Stimulated activated CD4-positive, alpha-beta T cell treated with anti-CD3 and anti-CD28 coated beads, TNF-alpha, amount 100 ng/mL, for 1 hour (primary cell): ENCODE measurements around the gene EOLA1.
"Not testable (repeated sequence)": the region's sequence is repeated elsewhere in the genome, so short reads cannot be mapped to it uniquely, and the experiment has no call there.

Source experiments
- DNase-seq, 3 donors: peaks; one replicate each; pipeline ENCODE4 v3.0.0-alpha.2; 2020; ENCODE audit warnings: low read depth in 3 of 3, low spot score in 1 of 3

EOLA1 gene

GRCh38 chrX:149513825-149514428 lies 26.9 kb upstream of the EOLA1 start:
- no peak for DNase-seq

GRCh38 chrX:149515954-149516602 lies 24.7 kb upstream of the EOLA1 start:
- DNase-seq = no peak

DNA sequence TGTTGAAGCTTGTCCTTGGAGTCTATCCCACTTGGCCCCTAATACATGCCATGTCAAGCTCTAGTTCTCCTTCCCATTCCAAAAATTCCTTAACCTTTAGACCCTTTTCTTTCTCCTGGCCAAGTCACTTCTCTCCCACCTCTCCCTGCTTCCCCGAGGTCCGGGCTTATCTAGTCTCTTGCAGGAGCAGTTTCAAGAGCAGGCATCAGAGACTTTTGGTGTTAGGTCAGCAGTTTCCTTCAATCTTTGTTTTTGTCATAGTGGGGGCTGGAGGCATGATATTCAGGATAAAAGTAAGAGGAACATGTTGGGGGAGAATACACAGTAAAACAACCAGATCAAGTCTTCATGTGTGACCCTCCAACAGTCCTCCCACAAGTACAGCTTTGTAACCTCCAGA lies 24.2 kb upstream of the EOLA1 start:
- no peak for DNase-seq

GRCh38 chrX:149517308-149517707 lies 23.5 kb upstream of the EOLA1 start:
- DNase-seq = no peak

DNA sequence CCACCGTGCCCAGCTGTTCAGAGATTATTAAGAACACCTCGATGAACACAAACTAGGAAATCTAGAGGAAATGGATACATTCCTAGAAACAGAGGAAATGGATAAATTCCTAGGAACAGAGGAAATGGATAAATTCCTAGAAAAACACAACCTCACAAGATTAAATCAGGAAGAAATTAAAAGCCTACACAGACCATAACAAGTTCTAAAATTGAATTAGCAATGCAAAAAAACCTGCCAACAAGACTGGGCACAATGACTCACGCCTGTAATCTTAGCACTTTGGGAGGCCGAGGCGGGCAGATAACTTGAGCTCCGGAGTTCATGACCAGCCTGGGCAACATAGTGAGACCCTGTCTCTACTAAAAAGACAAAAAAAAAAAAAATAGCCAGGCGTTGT lies 22.6 kb upstream of the EOLA1 start:
- DNase-seq = no peak

GRCh38 chrX:149520636-149521277 lies 20.1 kb upstream of the EOLA1 start:
- DNase-seq = not testable (repeated sequence)

DNA sequence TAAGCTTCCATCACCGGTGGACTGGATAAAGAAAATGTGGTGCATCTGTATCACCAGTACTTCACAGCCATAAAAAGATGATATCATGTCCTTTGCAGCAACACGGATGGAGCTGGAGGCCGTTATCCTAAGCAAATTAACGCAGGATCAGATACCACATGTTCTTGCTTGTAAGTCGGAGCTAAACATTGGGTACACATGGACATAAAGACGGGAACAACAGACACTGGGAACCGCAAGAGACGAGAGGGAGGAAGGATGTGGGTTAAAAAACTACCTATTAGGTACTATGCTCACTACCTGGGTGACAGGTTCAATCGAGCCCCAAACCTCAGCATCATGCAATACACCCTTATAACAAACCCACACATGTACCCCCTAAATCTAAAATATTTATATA lies 19.4 kb upstream of the EOLA1 start:
- DNase-seq = no peak

DNA sequence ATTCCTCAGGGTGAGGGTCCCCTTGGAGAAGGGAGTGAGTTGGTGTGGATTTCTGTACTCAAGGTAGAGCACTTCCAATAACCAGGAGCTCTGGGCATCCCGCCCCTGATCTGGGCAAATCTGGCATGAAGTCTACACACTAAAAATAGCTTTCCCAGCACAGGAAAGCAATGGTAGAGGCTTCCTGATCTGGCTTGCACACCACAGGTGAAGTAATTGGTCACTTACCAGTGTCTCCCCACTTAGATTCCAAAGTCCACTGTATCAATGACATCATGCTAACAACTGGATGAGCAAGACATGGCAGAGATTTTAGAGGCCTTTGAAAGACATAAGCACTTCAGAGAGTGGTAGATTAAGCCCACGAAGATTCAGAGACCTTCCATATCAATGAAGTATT lies 17.9 kb upstream of the EOLA1 start:
- no peak for DNase-seq

DNA sequence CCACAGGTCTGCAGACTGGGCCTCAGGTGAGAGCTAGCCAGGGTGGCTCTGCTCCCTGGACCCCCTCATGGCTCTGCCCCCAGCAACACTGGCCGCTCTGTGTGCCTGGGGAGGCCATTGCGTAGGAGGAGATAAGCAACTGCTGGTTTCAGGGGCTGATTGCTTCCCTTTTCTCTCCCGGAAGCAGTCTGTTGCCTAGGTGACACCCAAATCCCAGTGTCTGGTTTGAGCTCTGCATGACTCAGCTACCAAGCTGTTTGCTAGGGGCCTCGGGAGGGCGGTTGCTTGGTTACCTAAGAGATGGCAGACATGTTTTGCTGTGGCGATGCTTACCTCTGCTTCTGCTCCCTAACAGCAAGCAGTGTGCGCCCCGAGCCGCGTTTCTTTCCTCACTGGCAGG lies 15.4 kb upstream of the EOLA1 start:
- not testable (repeated sequence) for DNase-seq

DNA sequence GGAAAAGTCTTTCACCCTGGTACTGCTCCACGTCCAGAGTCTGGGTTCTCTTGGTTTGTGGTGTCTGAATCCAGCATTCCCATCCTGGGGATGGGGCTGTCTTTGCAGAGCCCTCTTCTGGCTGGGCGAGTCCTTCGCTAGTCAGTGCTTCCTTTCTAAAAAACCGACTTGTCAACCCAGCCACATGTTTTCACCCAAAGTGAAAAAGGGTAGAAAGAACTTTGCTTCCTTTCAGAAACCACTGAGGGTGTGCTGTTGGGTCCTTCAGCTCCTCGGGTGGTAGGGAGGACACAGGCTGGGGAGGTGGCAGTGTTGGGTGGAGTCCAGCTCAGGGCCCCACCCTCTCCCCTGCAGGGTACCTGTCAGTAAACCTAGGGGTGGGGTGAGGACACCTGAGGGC lies 14.9 kb upstream of the EOLA1 start:
- DNase-seq = not testable (repeated sequence)

DNA sequence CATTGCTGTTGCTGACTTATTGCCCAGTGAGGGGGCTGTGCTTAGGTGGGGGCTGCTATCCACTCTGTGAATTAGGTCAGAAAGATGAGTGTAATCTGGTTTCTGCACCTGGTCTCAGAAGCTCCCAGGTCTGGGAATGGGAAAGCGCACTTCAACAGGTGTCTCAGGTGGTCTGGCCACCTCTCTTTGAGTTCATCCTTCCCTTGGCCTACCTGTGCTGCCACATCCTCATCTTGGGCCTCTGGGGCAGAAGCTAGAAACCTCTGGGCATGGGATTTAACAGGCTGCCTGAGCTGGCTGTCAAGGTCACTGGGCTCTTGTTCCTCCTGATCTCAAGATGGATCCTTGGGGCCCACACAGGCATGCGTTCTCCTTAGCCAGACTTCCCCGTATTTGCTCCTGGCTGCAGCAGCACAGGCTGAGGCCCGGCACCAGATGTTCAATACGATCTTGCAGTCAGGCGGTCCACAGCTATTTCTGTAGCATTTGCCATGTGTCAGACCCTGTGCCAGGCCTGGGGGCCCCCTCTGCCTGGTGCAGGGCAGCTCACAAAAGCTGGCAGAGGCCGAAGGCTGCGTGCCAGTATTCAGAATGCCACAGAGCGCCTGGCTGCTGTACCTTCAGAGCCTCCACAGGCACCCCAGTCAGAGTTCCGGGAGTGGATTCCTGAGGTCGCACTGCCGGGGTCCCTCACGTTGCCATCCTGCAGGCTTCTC lies 14.3 kb upstream of the EOLA1 start:
- DNase-seq = not testable (repeated sequence)

DNA sequence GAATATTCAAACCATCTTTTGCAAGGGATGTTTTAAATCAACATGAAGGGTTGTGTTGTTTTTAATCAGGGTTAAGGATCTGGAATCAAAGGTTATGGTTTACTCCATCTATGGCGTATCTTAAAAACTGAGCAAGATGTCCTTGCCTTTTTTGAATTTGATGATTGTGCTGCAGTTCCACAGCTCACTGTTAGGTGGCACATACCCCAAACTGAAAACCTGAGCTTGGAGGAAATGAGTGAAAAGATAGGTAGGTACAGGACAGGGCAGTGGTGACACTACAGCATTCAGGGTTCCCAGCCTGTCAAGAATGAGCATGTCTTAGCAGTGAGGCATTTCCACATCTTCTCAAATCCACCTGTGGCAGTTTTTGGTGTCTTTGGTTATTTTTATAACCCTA lies 13.1 kb upstream of the EOLA1 start:
- no peak for DNase-seq

- DNase-seq = no peak
Observed at GRCh38 chrX:149528381-149528780, 12.4 kb upstream of the EOLA1 start.

DNA sequence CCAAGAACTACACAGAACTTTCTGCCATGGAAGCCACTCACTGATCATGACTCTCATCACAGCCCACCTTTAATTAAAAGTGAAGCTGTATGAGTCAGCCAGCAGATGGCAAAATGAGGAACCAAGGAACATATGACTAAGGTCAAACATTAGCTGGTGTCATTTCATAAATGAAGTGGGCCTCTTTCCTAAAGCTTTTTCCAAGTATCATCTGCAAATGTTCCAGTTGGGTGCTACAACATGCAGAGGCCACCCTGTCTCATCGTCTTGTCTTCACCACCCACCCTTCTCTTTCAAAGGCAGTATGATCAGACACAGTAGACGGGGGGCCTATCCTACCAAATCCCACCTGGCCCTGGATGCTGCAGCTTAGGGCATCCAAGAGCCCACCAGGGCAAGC lies 9.2 kb upstream of the EOLA1 start:
- no peak for DNase-seq

DNA sequence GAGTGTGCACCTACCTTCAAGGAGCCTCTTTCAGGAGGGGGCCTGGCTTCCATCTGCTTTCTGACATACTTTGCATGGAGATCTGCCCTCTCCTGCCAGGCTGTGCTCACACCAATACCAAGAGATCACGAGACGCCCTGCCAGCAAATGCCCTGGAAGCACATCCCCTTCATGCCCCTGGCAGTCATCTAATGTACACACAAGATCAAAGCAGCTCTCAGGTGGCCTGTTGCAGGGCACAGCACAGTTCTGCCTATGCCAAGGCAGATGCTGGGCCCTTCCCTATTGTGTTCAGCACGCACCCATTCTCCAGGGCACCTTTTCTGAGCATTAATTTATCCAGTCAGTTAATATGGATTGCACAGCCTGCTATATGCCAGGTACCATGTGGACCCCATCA lies 7.9 kb upstream of the EOLA1 start:
- not testable (repeated sequence) for DNase-seq

DNA sequence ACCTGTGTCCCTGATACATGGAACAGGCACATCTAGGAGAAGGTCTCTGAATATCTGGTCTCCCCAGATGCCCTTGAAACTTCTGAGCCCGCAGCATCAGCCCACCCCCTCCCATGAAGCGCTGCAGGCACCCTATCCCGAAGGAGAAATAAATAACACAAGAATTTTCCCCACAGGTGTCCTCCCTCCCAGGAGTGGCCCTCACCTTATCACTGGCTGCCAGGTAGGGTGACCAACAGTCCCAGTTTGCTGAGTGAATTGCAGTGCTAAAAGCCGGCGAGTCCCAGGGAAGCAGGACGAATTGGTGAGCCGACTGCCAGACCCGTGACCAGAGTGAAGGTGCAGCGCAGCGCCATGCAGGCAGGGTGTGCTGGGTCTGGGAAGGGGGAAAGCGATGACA lies 6.8 kb upstream of the EOLA1 start:
- not testable (repeated sequence) for DNase-seq

GRCh38 chrX:149534926-149535602 lies 5.7 kb upstream of the EOLA1 start:
- DNase-seq = not testable (repeated sequence)

- DNase-seq = not testable (repeated sequence)
Observed at GRCh38 chrX:149537474-149537873, 3.3 kb upstream of the EOLA1 start.

- DNase-seq = peak; percentile 59 to 72 (median 62)
Observed at GRCh38 chrX:149539283-149540130, 1.3 kb upstream of the EOLA1 start.

DNA sequence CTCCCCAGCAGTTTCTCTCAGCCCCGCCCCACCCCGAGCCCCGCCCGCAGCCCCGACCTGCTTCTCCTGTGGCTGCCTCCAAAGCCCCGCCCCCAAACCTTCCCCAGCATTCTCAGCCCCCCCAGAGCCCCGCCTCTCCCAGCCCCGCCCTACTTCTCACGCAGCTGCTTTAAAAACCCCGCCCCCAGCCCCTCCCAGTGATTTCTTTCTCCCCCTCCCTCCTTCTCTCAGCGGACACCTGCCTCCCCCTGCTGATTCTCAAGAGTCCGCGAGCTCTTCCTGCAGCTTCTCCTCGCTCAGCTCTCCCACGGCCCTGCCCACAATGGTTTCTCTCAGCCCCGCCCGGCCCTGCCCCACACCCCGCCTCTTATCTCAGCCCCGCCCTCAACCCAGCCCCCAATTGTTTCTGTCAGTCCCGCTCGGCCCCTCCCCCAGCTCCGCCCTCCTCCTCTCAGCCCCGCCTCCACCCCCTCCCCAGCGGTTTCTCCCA lies 636 bp upstream of the EOLA1 start:
- peak; percentile 80 to 83 (median 82) for DNase-seq
